Cardiac fibroblast (primary cell): ENCODE data around the gene FZR1.

Source experiments
- DNase-seq, 2 donors: peaks; one replicate each; pipeline versions ENCODE4 v3.0.0 to v3.0.0-alpha.2; 2010; ENCODE audit warnings: low read depth in 2 of 2
- H3K4me3 ChIP-seq, 2 donors: replicated peaks in 1 of 2; 1 replicate in 1 of 2; 2 replicates in 1 of 2; pipeline ENCODE4 v1.5.1; 2011; ENCODE audit warnings: low read depth in 2 of 2, low read length in 2 of 2, mild to moderate bottlenecking in 2 of 2, moderate library complexity in 1 of 2
- TF ChIP-seq, protein P1 (sequence below): IDR thresholded peaks from one replicate; pipeline ENCODE4 v1.5.1; 2011; ENCODE audit warnings: low read depth, mild to moderate bottlenecking, low read length, inconsistent platforms

The FZR1 gene

DNA sequence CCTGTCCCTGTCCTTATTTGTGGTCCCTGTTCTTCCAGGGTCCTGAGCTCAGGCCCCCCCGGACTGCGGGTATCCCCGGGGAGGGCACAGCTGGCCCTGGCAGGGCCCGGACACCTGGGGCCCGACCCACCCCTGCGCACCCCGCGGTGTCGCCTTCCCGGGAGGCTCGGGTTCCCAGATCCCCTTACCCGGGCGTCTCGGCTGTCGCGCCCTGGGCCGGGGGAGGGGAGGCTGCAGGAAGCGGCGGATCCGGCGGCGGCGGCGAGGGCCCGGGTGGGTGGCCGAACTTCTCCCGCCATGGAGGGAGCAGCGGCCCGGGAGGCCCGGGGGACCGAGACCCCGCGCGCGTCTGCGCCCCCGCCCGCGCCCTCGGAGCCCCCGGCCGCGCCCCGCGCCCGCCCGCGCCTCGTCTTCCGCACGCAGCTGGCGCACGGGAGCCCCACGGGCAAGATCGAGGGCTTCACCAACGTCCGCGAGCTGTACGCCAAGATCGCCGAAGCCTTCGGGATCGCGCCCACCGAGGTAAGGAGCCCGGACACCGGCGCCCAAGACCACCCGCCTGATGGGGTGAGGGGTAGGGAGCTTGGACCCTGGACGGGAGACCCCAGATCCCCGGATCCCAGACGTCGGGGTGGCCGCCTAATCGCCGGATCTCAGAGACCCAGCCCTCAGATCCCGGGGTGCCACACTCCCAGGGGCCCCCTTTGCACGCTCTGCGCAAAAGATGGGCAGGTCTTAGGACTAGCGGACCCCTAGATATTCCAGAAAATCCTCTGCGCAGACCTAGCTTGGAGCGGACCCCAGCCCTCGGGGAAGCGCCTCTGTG is 79.4 kb downstream of the FZR1 start, which contains the start of gene GIPC3:
Gene GIPC3 (plus strand): TSS at position 178 of the 826 bp plus-strand sequence. CDS start 120 bp downstream, at position 298.
- DNase-seq = no peak
- peak within 1 kb of the TSS in 1 of 2 donors; percentile 17 for H3K4me3 ChIP-seq
- TF ChIP-seq, protein P1, sequence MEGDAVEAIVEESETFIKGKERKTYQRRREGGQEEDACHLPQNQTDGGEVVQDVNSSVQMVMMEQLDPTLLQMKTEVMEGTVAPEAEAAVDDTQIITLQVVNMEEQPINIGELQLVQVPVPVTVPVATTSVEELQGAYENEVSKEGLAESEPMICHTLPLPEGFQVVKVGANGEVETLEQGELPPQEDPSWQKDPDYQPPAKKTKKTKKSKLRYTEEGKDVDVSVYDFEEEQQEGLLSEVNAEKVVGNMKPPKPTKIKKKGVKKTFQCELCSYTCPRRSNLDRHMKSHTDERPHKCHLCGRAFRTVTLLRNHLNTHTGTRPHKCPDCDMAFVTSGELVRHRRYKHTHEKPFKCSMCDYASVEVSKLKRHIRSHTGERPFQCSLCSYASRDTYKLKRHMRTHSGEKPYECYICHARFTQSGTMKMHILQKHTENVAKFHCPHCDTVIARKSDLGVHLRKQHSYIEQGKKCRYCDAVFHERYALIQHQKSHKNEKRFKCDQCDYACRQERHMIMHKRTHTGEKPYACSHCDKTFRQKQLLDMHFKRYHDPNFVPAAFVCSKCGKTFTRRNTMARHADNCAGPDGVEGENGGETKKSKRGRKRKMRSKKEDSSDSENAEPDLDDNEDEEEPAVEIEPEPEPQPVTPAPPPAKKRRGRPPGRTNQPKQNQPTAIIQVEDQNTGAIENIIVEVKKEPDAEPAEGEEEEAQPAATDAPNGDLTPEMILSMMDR = no peak

DNA sequence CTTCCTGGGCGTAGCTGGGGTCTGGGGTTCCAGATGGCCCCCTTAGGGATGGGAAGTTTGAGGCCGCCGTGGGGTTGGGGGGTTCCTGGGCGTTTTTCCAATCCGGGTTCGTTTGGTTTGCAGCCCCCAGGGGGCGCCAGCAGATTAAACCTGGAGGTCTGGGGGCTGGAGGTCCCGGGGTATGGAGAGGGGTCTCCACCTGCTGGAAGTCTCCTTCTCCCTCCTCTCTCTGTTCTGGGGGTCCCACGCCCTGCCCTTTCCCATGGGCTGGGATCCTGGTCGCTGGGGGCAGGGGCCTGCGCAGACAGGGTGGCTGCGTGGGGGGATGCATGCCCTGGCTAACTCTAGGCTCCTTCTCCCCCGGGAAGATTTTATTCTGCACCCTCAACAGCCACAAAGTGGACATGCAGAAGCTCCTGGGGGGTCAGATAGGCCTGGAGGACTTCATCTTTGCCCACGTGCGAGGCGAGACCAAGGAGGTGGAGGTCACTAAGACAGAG is 80.1 kb downstream of the FZR1 start:
- TF ChIP-seq, protein P1 = peak; percentile 49
- H3K4me3 ChIP-seq = peak overlapping the region in 1 of 2 donors; percentile 5
- DNase-seq = no peak

DNA sequence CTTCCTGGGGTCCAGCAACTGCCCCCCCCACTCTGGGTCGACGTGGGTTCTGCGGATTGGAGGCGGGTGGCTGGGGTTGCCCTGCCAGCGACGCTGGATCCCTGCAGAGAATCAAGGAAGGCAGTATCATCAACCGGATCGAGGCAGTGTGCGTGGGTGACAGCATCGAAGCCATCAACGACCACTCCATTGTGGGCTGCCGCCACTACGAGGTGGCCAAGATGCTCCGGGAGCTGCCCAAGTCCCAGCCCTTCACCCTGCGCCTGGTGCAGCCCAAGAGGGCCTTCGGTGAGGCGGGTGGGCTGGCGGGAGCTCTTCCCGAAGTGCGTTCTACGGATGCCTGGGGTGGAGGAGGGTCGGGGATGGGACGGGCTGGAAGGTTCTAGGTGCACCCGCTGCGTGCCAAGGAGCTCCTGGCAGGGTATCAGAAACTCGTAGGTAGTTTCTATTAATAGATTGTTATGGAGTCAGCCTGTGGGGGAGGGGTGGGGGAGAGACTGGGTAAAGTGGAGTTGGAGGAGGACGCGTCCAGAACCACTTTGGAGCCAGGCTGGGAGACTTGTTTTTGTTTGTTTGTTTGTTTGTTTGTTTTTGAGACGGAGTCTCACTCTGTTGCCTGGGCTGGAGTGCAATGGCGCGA is 80.7 kb downstream of the FZR1 start:
- no peak overlapping the region for H3K4me3 ChIP-seq
- TF ChIP-seq, protein P1 = no peak
- no peak for DNase-seq
